Activated CD8-positive, alpha-beta memory T cell treated with anti-CD3 and anti-CD28 coated beads for 48 hours (primary cell): ENCODE results near the gene ETS2.
A peak's percentile ranks its signal among the peaks of the same experiment; 100 is the strongest.
"Not testable (repeated sequence)": the region's sequence is repeated elsewhere in the genome, so short reads cannot be mapped to it uniquely, and the experiment has no call there.

ENCODE experiments used
- DNase-seq, 3 experiments: peaks; one replicate each; pipeline ENCODE4 v3.0.0-alpha.2; 2020; ENCODE audit warnings: low read depth in 2 of 3, low spot score in 2 of 3

The ETS2 gene

DNA sequence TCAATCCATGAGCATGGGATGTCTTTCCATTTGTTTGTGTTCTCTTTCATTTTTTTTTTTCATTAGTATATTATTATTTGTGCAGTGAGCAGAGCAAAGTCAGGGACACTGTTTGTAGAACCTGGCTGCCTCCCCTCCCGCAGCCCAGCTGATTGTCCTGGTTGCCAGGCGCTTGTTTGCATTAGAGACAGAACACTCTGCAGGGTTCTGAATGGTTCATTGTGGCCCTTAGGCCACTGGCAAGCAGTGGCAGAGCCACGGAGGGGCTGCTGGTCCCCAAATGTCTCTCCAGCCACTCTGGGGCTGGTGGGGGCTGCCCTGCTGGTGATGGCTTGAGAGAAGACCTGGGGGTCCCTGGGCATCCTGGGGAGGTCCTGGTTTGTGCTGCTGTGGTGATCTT, 29.0 kb downstream of the ETS2 start:
- no peak for DNase-seq

- DNase-seq = no peak
Observed at GRCh38 chr21:38837806-38838461, 32.2 kb downstream of the ETS2 start.

DNA sequence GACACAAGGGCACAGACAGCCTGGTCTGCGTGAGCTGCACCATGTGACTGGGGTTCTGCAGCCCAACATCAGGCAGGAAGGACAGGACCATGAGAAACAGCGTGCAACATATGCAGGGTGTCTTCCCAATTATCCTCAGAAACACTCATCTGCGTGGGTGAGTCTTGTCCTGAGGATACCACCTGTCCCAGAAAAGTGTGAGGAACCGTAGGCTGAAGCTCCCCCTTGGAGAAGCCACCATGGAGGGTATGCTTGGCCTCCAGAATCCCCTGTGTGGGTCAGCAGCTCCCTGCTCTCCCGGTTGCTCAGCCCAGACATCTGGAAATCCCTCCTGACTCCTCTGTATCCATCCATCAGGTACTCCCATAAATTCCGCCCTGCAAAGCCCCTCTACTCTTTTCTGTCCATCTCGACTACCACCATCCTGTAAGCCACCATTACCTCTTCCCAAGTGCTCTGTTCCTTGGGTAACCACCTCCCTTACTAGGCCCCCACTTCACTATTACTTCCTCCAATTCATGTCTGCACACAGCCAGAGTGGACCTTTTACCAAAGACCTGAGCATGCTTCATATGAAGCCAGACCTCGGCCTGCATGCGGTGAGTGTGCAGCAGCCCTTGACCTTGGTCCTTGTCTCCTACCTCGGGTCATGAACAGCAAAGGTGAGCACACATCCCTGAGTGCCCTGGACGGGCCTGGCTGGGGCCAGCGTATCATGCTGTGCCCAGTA, 33.0 kb downstream of the ETS2 start:
- no peak for DNase-seq

- DNase-seq = peak in 1 of 3 experiments; percentile 13
Observed at GRCh38 chr21:38839328-38840286, 33.9 kb downstream of the ETS2 start.

GRCh38 chr21:38840456-38841300, 34.9 kb downstream of the ETS2 start:
- DNase-seq = no peak

- no peak for DNase-seq
Observed at GRCh38 chr21:38841472-38841871, 35.7 kb downstream of the ETS2 start.

- DNase-seq = no peak
Observed at GRCh38 chr21:38842079-38842478, 36.4 kb downstream of the ETS2 start.

DNA sequence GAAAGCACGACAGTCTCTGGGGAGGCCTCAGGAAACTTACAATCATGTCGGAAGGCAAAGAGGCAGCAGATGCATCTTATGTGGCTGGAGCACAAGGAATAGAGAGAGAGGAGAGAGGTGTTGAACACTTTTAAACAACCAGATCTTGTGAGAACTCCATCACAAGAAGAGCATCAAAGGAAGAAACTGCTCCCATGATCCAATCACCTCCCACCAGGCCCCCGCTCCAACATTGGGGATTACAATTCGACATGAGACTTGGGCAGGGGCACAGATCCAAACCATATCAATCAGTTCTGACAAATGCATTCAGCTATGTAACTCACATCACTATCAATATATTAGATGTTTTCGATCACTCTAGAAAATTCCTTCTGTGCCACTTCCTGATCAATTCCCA, 37.6 kb downstream of the ETS2 start:
- no peak for DNase-seq

DNA sequence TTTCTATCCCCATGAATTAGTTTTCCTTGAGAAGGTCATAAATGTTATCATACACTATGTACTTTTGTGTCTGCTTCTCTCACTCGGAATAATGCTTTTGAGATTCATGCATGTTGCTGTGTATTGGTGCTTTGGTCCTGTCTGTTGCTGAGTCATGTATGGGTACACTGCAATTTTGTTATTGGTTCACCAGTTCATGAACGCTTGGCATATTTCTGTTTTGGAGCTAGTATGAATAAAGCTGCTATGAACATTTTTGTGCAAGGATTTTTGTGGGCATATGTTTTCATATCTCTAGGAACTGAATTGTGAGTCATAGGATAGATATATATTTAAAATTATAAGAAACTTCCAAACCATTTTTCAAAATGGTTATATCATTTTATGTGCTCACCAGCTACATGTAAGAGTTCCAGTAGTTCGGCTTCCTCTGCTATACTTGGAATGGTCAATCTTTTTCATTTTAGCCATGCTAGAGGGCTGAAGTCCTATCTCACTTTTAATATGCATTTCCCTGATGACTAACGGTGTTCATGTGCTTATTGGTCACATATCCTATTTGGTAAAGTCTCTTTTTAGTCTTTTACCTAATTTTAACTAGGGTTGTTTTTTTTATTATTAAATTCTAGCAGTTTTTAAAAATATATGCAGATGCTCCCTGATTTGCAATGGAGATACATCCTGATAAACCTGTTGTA, 38.2 kb downstream of the ETS2 start:
- no peak for DNase-seq

DNA sequence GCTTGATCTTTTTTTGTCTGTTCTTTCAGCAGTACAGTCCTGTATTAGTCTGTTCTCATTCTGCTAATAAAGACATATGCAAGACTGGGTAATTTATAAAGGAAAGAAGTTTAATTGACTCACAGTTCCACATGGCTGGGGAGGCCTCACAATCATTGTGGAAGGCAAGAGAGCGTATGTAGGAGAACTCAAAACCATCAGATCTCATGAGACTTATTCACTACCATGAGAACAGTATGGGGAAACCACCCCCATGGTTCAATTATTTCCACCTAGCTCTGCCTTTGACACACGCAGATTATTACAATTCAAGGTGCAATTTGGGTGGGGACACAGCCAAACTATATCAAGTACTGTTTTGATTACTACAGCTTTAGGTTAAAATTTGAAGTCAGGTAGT, 39.6 kb downstream of the ETS2 start:
- not testable (repeated sequence) for DNase-seq

- DNase-seq = no peak
Observed at GRCh38 chr21:38847556-38847955, 41.8 kb downstream of the ETS2 start.

DNA sequence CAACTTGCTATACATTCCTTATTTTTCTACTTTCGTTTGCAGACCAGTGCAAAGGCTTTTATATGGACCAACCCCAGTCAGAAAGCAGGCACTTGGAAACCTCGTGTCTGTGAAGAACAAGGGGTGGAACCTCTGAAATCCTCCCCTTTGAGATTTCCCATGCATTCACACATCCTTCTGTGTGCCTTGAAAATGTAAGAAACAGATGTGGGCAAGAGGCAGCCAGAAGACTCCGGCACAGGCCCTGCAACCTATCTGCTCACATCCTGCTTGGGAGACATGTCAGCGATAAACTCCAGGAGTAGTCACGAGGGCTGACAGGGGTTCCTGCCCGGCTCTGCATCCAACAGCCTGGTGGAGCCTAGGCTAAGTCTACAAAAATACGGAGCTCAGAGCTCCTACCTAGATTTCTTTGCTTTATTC, 42.5 kb downstream of the ETS2 start:
- DNase-seq = no peak

DNA sequence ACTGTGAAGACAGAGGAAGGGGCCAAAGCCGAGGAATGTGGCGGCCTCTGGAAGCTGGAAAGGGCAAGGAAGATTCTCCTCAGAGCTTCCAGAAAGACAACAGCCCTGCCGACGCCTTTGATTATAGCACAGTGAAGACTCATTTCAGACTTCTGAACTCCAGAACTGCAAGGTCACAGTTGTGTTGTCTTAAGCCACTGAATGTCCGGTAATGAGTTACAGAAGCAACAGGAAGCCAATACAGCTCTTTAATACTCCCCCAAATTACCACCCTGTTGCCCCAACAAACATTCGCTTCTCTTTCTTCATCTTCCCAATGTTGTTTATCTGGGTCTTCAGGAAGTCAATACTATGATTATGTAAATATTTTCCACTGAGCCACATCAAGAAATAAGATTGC, 44.0 kb downstream of the ETS2 start:
- DNase-seq = no peak

- no peak for DNase-seq
Observed at GRCh38 chr21:38850277-38850951, 44.7 kb downstream of the ETS2 start.

GRCh38 chr21:38851101-38851500, 45.4 kb downstream of the ETS2 start:
- no peak for DNase-seq

DNA sequence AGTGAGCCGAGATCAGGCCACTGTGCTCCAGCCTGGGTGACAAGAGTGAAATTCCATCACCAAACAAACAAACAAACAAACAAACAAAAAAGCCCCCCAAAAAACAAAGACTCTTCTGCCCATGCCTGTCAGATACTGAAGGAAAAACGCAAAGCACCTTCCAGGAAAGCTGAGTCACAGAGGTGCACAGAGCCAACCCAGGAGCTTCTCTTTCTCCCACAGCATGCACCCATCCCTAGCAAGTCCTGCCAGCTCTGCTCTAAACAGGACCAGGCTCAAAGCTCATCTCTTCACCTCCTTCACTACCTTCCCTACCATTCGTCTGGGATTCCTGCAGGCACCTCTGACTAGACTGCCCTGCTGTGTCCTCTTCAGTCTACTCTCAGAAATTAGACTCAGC, 46.5 kb downstream of the ETS2 start:
- no peak for DNase-seq

DNA sequence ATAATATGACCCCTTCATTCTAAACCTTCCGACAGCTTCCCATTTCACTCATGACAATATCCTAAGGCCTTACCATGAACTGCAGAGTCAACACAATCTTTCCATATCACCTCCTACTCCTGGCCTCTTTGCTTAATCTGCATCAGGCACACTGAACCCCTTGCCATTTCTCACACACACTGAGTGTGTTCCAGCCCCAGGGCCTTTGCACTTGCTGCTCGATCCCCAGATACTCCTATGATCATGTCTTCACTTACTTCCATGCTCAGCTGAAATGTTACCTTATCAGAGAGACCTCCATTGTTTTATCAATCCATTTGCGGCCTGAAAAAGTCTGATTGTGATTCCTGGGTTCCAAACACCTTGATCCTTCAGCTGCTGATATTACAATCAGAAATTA, 47.0 kb downstream of the ETS2 start:
- no peak for DNase-seq

GRCh38 chr21:38853421-38853919, 47.7 kb downstream of the ETS2 start:
- DNase-seq = no peak

DNA sequence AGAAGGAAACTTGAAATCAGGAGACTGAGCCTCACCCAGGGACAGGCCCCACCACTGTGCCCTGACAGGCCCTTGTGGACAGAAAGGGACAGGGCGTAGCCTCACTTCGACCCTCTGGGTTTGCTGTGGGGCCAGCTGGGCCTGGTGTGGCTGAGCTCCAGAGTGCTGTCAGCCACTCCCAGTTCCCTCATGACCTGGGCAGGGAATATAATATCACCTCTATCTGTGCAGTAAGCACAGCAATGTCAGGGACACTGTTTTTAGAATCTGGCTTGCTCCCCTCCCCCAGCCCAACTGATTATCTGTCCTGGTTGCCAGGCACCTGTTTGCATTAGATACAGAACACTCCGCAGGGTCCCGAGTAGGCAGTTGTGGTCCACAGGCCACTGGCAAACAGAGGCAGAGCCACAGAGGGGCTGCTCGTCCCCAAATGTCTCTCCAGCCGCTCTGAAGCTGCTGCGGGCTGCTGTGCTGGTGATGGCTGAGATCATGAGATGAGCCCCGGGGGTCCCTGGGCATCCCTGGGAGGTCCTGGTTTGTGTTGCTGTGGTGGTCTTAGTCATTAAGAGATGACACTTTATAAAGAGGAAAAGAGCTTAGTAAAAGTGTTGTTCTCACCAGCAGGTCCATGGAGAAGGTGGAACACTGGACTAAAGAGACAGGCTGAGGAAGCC, 51.6 kb downstream of the ETS2 start:
- DNase-seq = no peak
